Colonic mucosa (tissue), 4 donors: Measurements from ENCODE around the gene TPRG1L. TPM values are rescaled to one million over a fixed set of nuclear protein-coding genes. Genes with fewer than 3 reads are reported as not detected.

Experiments used
- DNase-seq: peaks from one replicate; pipeline ENCODE4 v3.0.0-alpha.2; 2020
- H3K27ac ChIP-seq: fragments of 200-600 bp; one replicate; pipeline ENCODE4 v1.8.0; 2021
- H3K27me3 ChIP-seq: fragments of 200-600 bp; one replicate; pipeline ENCODE4 v1.8.0; 2021
- H3K36me3 ChIP-seq: fragments of 200-600 bp; one replicate; pipeline ENCODE4 v1.8.0; 2021
- H3K4me1 ChIP-seq: fragments of 200-600 bp; one replicate; pipeline ENCODE4 v1.8.0; 2021; ENCODE audit warnings: mild to moderate bottlenecking
- H3K4me3 ChIP-seq: fragments of 200-600 bp; one replicate; pipeline ENCODE4 v1.8.0; 2021
- H3K9ac ChIP-seq, 2 donors: one replicate each; pipeline ENCODE4 v1.7.0; 2013; ENCODE audit warnings: control low read depth in 2 of 2, low read depth in 2 of 2, low read length in 2 of 2
- H3K9me3 ChIP-seq: fragments of 200-600 bp; one replicate; pipeline ENCODE4 v1.8.0; 2021
- CTCF ChIP-seq: fragments of 200-600 bp; IDR thresholded peaks from one replicate; pipeline ENCODE4 v1.8.0; 2022; ENCODE audit warnings: antibody characterized with exemption, mild to moderate bottlenecking
- intact Hi-C: fragments of 100-400 bp; cut with DNase I; formaldehyde crosslinking; loops from one replicate; pipeline ENCODE4 v1.14.1; 2022
- total RNA-seq, 2 donors: library from RNA; stranded (reverse); fragmentation: NEBNext Ultra II Directional in 1 of 2; extraction: Animal tissue kit (Norgen Biotek cat#: 25700) in 1 of 2; gene quantifications; one replicate each; pipeline ENCODE4 v1.2.1, GENCODE V29; 2021
- donor health status: healthy.
- donor health status: DM: no; HTN: no; CAD: no.
- donor health status: DM: no; HTN: no; CAD: no.

The TPRG1L gene
- total RNA-seq, 2 donors from 2014 or later = 63.0 to 81.5 TPM

DNA sequence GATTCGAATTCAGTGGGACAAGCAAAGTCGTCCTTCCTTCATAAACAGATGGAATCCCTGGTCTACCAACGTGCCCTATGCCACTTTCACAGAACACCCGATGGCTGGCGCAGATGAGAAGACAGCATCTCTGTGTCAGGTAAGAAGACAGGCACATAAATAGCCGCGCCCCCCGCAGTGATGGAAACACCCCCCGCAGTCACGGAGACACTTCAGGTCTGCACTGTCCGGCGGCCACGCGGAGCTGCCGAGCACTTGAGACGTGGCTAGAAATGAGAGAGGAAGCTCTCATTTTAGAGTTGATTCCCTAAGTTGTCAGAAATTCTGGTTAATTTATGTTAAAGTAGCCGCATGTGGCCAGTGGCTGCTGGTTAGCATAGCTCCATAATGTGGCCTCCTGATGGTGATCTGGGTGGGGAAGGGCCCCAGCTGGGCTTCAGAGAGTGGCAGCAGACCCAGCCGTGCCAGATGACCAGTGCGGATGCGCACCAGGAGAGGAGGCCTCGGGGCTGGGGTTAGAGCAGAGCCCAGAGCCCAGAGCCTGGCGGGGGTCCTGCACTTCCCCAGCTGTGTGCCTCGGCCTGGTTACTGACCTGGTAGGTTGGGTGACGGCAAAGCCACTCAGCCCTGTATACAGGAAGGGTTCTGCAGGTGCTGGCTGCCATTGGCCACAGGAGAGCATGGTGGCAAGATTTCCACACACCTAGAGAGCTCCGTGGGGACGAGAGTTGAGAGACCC is 2.9 kb downstream of the TPRG1L start:
- peaks cover 5% of the 10 kb centered on the region for H3K4me1 ChIP-seq
- no peak overlapping the region for H3K9ac ChIP-seq
- H3K27ac ChIP-seq = no peak overlapping the region
- no peak for TF ChIP-seq CTCF
- DNase-seq = no peak
- no peaks in the 10 kb centered on the region for H3K9me3 ChIP-seq
- intact Hi-C loops = no loop called here
- H3K4me3 ChIP-seq = no peak overlapping the region
- H3K36me3 ChIP-seq = no peaks in the 10 kb centered on the region
- no peaks in the 10 kb centered on the region for H3K27me3 ChIP-seq

DNA sequence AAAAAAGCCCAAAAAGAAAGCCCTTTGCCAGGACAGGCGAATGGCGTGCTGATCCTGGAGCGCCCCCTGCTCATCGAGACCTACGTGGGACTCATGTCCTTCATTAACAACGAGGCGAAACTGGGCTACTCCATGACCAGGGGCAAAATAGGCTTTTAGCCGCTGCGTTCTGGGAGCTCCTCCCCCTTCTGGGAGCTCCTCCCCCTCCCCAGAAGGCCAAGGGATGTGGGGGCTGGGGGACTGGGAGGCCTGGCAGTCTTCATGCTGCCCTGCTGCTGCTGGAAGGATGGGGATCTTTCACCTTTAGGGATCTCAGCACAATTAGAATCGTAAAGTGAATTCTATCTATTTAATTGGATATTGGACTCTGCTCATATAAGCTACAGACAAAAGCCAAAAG is 3.6 kb downstream of the TPRG1L start:
- no peaks in the 10 kb centered on the region for H3K36me3 ChIP-seq
- no peaks in the 10 kb centered on the region for H3K27me3 ChIP-seq
- H3K4me3 ChIP-seq = no peak overlapping the region
- H3K9ac ChIP-seq = no peak overlapping the region
- no peak for DNase-seq
- intact Hi-C loops = no loop called here
- H3K27ac ChIP-seq = no peak overlapping the region
- no peaks in the 10 kb centered on the region for H3K9me3 ChIP-seq
- H3K4me1 ChIP-seq = peaks cover 5% of the 10 kb centered on the region
- no peak for TF ChIP-seq CTCF

DNA sequence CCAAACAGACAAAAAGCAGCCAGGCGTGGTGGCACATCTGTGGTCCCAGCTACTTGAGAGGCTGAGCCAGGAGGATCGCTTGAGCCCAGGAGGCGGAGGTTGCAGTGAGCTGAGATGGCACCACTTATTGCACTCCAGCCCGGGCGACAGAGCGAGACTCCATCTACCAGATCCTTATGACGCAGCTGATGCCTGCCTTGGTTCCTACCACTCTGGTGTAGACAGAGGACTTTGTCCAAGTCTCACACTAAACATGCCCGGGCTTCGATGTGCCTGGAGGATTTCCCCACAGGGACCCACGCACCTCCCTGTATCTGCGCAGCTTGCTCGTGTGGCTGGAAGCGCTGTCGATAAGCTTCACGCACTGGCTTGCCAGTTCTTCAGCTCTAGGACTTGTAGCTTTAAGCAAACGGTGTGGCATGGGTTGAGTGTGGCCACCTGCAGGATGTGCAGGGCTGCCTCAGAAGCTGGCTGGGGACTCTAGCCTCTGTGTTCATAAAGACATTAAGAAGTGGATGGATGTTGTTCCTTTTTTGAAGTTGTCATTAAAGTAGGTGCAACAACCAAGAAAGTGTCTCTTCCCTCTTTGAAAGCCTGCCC is 4.8 kb downstream of the TPRG1L start:
- H3K27me3 ChIP-seq = no peaks in the 10 kb centered on the region
- no peak for DNase-seq
- no peak overlapping the region for H3K27ac ChIP-seq
- no peak for TF ChIP-seq CTCF
- no peaks in the 10 kb centered on the region for H3K36me3 ChIP-seq
- intact Hi-C loops = no loop called here
- H3K4me3 ChIP-seq = no peak overlapping the region
- peaks cover 5% of the 10 kb centered on the region for H3K4me1 ChIP-seq
- no peaks in the 10 kb centered on the region for H3K9me3 ChIP-seq
- no peak overlapping the region for H3K9ac ChIP-seq

DNA sequence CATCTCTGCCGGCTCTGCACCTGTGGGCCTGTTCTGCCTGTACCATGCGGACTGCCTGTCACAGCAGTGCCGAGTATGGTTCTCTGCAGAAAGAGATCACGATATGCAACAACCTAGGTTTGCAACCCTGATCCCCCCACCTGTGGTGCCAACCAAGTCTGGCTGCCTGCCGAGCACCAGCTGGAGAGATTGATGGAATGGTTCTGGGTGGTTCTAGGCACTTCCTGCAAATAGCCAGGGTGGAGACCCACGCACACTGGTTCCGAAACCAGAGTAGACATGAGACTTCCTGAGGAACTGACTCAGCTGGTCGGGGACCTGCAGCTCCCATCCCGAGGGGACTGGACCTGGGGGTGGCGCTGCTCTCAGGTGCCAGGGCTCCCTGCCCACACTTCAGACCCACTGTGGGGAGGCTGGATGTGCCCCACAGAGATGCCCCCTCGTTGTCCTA is 5.4 kb downstream of the TPRG1L start:
- H3K36me3 ChIP-seq = peaks cover under 1% of the 10 kb centered on the region
- DNase-seq = no peak
- intact Hi-C loops = no loop called here

GRCh38 chr1:3630914-3631313 is 6.1 kb downstream of the TPRG1L start:
- peaks cover 2% of the 10 kb centered on the region for H3K4me1 ChIP-seq
- no peak overlapping the region for H3K9ac ChIP-seq
- no peaks in the 10 kb centered on the region for H3K9me3 ChIP-seq
- intact Hi-C loops = no loop called here
- no peak for TF ChIP-seq CTCF
- H3K4me3 ChIP-seq = no peak overlapping the region
- H3K27ac ChIP-seq = no peak overlapping the region
- peaks cover 4% of the 10 kb centered on the region for H3K36me3 ChIP-seq
- DNase-seq = no peak
- H3K27me3 ChIP-seq = no peaks in the 10 kb centered on the region

More for the DNA sequence above, 5.4 kb downstream of the TPRG1L start:
- Histone ChIP-seq H3K4me1 (peaks cover 5% of the 10 kb centered on the region), H3K9me3 (no peaks in the 10 kb centered on the region), H3K27ac (no peak overlapping the region), H3K27me3 (no peaks in the 10 kb centered on the region), H3K9ac (no peak overlapping the region), H3K4me3 (no peak overlapping the region)
- TF ChIP-seq CTCF = no peak
